Measurements from ENCODE around the gene RNF157.

DNA sequence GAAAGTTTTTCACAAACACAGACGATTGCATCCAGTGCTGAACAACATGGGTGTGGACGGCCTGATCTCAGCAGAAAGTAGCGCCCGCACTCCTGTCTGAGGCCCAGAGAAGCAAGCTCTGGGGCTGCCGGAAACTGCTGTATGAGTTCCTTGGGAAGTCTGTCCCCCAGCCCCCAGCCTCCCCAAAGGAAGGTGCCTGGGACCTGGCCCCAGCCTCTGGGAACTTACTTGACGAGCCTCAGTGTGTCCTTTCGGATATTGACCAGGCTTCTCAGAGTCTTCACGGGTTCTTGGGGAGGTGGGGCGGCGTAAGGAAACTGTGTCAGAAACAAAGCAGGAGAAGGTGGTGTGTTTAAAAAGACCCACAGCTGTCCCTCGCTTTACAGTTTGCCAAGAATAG is 66.8 kb downstream of the RNF157 start:
- TF ChIP-seq SP1 (IDR thresholded peaks at IDR 0.05) (no peak), FOXA1 (IDR thresholded peaks at IDR 0.05) (no peak), TARDBP (IDR thresholded peaks at IDR 0.05) (no peak), ELF4 (IDR thresholded peaks at IDR 0.05) (no peak), FOXK2 (IDR thresholded peaks at IDR 0.05) (no peak), FOXM1 (IDR thresholded peaks at IDR 0.05; ENCODE audit: borderline replicate concordance) (no peak), SUZ12 (IDR thresholded peaks at IDR 0.05) (no peak), HDGF (IDR thresholded peaks at IDR 0.05; ENCODE audit: borderline replicate concordance) (no peak), BHLHE40 (IDR thresholded peaks at IDR 0.05; ENCODE audit: borderline replicate concordance) (no peak), L3MBTL2 (conservative IDR thresholded peaks at IDR 0.05) (no peak), ARNT (IDR thresholded peaks at IDR 0.05) (no peak), ZNF384 (IDR thresholded peaks at IDR 0.05) (no peak)
- TF ChIP-seq, protein P1, sequence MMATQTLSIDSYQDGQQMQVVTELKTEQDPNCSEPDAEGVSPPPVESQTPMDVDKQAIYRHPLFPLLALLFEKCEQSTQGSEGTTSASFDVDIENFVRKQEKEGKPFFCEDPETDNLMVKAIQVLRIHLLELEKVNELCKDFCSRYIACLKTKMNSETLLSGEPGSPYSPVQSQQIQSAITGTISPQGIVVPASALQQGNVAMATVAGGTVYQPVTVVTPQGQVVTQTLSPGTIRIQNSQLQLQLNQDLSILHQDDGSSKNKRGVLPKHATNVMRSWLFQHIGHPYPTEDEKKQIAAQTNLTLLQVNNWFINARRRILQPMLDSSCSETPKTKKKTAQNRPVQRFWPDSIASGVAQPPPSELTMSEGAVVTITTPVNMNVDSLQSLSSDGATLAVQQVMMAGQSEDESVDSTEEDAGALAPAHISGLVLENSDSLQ (IDR thresholded peaks at IDR 0.05) = no peak

Measured in HEK293T (cell line).